HG03097 (cell line): ENCODE data around the gene TMEM190.
"Not testable (repeated sequence)": the region's sequence is repeated elsewhere in the genome, so short reads cannot be mapped to it uniquely, and the experiment has no call there.

Experiments used
- ATAC-seq: cut with Tn5 transposase; IDR thresholded peaks from one replicate; pipeline ENCODE4 v1.9.1; 2021; ENCODE audit not compliant: unreplicated experiment, low FRiP score

Gene TMEM190

GRCh38 chr19:55418185-55418584, 41.6 kb downstream of the TMEM190 start:
- ATAC-seq = no peak

GRCh38 chr19:55419103-55419502, 42.5 kb downstream of the TMEM190 start:
- ATAC-seq = no peak

DNA sequence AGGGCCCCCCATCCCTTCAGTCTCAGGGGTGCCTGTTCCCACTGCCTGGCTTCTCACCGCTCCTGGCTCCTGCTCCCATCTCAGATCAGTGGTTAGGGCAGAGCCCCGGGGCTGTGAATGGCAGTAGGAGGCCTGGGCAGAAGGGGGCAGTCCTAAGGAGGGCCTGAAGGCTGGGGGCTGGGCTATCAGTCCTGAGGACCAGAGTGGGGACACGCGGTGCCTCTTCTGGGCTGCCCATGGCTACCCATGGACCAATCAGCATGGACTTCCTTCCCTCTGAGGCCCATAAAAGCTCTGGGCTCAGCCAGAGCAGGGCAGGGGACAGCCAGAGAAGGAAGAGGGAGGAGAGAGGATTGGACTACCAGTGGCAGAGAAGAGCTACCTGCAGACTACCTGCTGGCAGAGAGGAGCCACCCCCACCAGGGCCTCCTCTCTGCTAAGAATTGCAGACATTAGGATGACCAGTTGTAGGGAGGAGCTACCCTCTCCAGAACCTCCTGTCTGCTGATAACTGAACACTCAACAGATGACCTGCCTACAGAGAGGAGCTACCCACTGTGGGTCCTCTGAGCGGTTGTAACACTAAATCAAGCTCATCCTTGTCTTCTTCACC, 43.1 kb downstream of the TMEM190 start:
- no peak for ATAC-seq

GRCh38 chr19:55421281-55421680, 44.7 kb downstream of the TMEM190 start:
- ATAC-seq = not testable (repeated sequence)

- ATAC-seq = no peak
These were observed 46.8 kb downstream of the TMEM190 start for GRCh38 chr19:55423225-55424005.

- ATAC-seq = no peak
These were observed 47.9 kb downstream of the TMEM190 start for GRCh38 chr19:55424518-55424917.

GRCh38 chr19:55426042-55426441, 49.4 kb downstream of the TMEM190 start:
- no peak for ATAC-seq
